PC-9 (cell line): ENCODE measurements around the gene POMT1. TPM values are rescaled to one million over a fixed set of nuclear protein-coding genes. Genes with fewer than 3 reads are reported as not detected.

Experiments used
- BruUV-seq: library from RNA; stranded (reverse); fragments of 400-500 nt; replicated peaks from 2 replicates; lab custom pipeline; 2021; lab: Mats Ljungman, UMichigan
- CTCF ChIA-PET: fragments of 300-600 bp; sonication (Branson Sonifier 250); formaldehyde crosslinking; loops from one replicate; lab custom pipeline; 2022; ENCODE audit warnings: antibody characterized with exemption; lab: Charles Lee
- POLR2A ChIA-PET: fragments of 300-600 bp; sonication (Branson Sonifier 250); formaldehyde crosslinking; loops from one replicate; lab custom pipeline; 2022; ENCODE audit warnings: antibody characterized with exemption; ENCODE audit not compliant: unreplicated experiment; lab: Charles Lee
- DNase-seq, 2 experiments: peaks; one replicate each; pipeline versions ENCODE4 v3.0.0 to v3.0.0-alpha.2; 2015 to 2022; ENCODE audit warnings: mixed read lengths in 1 of 2
- H2AFZ ChIP-seq: fragments of 200-600 bp; sonication (generic); 2 replicates; pipeline ENCODE4 v1.8.1; 2017; ENCODE audit warnings: antibody characterized with exemption
- H3F3A ChIP-seq: fragments of 200-600 bp; sonication (generic); 2 replicates; pipeline ENCODE4 v1.8.1; 2017; ENCODE audit warnings: antibody characterized with exemption, mild to moderate bottlenecking, low read depth; ENCODE audit not compliant: insufficient read depth
- H3K27ac ChIP-seq: fragments of 200-600 bp; sonication (generic); 2 replicates; pipeline ENCODE4 v1.6.1; 2016; ENCODE audit warnings: mixed run types
- H3K27me3 ChIP-seq: fragments of 200-600 bp; sonication (generic); 2 replicates; pipeline ENCODE4 v1.6.1; 2016; ENCODE audit warnings: low read depth, mixed run types; ENCODE audit not compliant: insufficient read depth
- H3K36me3 ChIP-seq: fragments of 200-600 bp; sonication (generic); 2 replicates; pipeline ENCODE4 v1.6.1; 2016; ENCODE audit warnings: low read depth, mixed run types
- H3K4me1 ChIP-seq: fragments of 200-600 bp; sonication (generic); replicated peaks from 2 replicates; pipeline ENCODE4 v1.6.1; 2016; ENCODE audit warnings: mixed run types; ENCODE audit not compliant: insufficient read depth
- H3K4me2 ChIP-seq: fragments of 200-600 bp; sonication (generic); 2 replicates; pipeline ENCODE4 v1.6.1; 2017; ENCODE audit warnings: mixed run types
- H3K4me3 ChIP-seq: fragments of 200-600 bp; sonication (generic); 2 replicates; pipeline ENCODE4 v1.6.1; 2016; ENCODE audit warnings: mixed run types
- H3K79me2 ChIP-seq: fragments of 200-600 bp; sonication (generic); 2 replicates; pipeline ENCODE4 v1.6.1; 2017; ENCODE audit warnings: low read depth, mixed run types
- H3K9me2 ChIP-seq: fragments of 200-600 bp; sonication (generic); 2 replicates; pipeline ENCODE4 v1.8.1; 2017; ENCODE audit warnings: mild to moderate bottlenecking; ENCODE audit not compliant: insufficient read depth
- H3K9me3 ChIP-seq: fragments of 200-600 bp; sonication (generic); 2 replicates; pipeline ENCODE4 v1.8.1; 2016; ENCODE audit warnings: low read depth; ENCODE audit not compliant: insufficient read depth
- H4K20me1 ChIP-seq: fragments of 200-600 bp; sonication (generic); 2 replicates; pipeline ENCODE4 v1.8.1; 2017; ENCODE audit not compliant: insufficient read depth
- EZH2 ChIP-seq: fragments of 200-600 bp; sonication (generic); IDR thresholded peaks from 2 replicates; pipeline ENCODE4 v1.8.0; 2017; ENCODE audit warnings: antibody characterized with exemption, low read depth
- intact Hi-C: fragments of 100-400 bp; cut with micrococcal nuclease; formaldehyde crosslinking; loops from one replicate; pipeline ENCODE4 v1.10.0; 2022; ENCODE audit not compliant: unreplicated experiment
- total RNA-seq: library from RNA; stranded (reverse); gene quantifications from 2 replicates; pipeline ENCODE4 v1.2.3, GENCODE V29; 2021
- TF ChIP-seq, protein P1 (sequence below): fragments of 200-600 bp; sonication (generic); conservative IDR thresholded peaks from 2 replicates; pipeline ENCODE4 v1.6.1; 2017; ENCODE audit warnings: mixed run types, antibody characterized with exemption, mild to moderate bottlenecking, moderate library complexity

The POMT1 gene
- total RNA-seq, 1 experiment from 2014 or later: 35.3 TPM

DNA sequence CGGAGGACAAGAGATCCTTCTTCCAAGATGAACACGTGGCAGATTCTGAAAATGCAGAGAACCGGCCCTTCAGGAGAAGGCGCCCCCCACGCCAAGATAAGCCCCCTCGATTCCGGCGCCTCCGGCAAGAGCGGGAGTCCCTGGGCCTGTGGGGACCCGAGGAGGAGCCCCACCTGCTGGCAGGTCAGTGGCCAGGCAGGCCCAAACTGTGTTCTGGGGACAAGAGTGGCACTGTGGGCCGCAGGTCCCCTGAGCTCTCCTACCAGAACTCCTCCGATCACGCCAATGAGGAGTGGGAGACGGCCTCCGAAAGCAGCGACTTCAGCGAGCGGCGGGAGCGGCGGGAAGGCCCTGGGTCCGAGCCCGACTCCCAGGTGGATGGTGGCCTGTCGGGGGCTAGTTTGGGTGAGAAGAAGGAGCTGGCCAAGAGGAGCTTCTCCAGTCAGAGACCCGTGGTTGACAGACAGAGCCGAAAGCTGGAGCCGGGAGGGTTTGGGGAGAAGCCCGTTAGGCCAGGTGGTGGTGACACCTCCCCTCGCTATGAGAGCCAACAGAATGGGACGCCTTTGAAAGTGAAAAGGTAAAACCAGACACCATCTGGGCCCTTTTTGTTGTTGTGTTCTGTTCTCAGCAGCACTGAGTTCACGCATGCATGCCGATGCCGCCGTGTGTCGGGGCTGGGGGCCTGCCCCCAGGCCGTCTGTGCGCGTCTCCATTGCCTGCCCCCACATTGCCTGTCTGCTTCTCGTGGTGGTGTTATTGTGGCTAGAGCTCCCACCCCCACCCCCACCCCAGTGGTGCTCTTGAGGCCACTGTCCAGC, 26.6 kb upstream of the POMT1 start:
- Histone ChIP-seq H3K27me3 (no peaks in the 10 kb centered on the region), H3K27ac (no peak overlapping the region), H4K20me1 (peaks cover 67% of the 10 kb centered on the region), H2AFZ (no peak overlapping the region), H3K9me2 (no peaks in the 10 kb centered on the region), H3K79me2 (peaks cover 23% of the 10 kb centered on the region; the same call in 1 of the 2 replicates), H3K4me3 (no peak overlapping the region), H3F3A (peaks cover 16% of the 10 kb centered on the region), H3K9me3 (no peaks in the 10 kb centered on the region), H3K4me2 (no peak overlapping the region), H3K36me3 (peaks cover 24% of the 10 kb centered on the region), H3K4me1 (no peaks in the 10 kb centered on the region)
- ChIA-PET POLR2A (no interaction called here), CTCF (no interaction called here)
- intact Hi-C loops: no loop called here
- BruUV-seq: no TSS peak
- no peak for DNase-seq
- TF ChIP-seq EZH2: no peak
- TF ChIP-seq, protein P1, sequence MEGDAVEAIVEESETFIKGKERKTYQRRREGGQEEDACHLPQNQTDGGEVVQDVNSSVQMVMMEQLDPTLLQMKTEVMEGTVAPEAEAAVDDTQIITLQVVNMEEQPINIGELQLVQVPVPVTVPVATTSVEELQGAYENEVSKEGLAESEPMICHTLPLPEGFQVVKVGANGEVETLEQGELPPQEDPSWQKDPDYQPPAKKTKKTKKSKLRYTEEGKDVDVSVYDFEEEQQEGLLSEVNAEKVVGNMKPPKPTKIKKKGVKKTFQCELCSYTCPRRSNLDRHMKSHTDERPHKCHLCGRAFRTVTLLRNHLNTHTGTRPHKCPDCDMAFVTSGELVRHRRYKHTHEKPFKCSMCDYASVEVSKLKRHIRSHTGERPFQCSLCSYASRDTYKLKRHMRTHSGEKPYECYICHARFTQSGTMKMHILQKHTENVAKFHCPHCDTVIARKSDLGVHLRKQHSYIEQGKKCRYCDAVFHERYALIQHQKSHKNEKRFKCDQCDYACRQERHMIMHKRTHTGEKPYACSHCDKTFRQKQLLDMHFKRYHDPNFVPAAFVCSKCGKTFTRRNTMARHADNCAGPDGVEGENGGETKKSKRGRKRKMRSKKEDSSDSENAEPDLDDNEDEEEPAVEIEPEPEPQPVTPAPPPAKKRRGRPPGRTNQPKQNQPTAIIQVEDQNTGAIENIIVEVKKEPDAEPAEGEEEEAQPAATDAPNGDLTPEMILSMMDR: no peak; the same call in none of the 2 replicates

DNA sequence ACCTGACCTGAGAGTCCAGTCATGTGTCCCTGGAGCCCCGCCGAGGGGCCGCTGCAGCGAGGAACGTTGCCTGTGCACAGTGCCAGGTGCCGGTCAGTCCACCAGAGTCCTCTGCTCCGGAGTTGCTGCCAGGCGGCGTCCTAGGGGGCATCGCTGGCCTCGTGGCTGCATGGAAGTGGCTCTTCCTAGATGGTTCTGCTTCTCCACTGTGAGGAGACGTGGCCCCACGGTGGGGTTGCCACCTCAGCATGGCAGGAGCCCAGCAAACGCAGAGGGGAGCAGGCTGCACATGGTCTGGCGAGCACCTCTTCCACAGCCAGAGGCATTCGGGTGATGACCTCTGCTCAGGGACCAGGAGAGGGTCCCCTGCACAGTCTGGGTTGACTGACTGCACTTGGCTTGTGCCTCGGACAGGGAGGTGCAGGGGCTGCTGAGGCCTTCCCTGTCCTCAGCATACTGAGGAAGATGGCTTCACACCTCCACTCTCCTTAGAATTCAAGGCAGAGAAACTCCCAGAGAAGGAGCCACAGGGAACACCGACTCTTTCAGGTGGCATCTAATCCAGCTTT, 25.9 kb upstream of the POMT1 start:
- H3K79me2 ChIP-seq: peaks cover 19% of the 10 kb centered on the region; the same call in 1 of the 2 replicates
- intact Hi-C loops: no loop called here
- H4K20me1 ChIP-seq: peaks cover 63% of the 10 kb centered on the region

DNA sequence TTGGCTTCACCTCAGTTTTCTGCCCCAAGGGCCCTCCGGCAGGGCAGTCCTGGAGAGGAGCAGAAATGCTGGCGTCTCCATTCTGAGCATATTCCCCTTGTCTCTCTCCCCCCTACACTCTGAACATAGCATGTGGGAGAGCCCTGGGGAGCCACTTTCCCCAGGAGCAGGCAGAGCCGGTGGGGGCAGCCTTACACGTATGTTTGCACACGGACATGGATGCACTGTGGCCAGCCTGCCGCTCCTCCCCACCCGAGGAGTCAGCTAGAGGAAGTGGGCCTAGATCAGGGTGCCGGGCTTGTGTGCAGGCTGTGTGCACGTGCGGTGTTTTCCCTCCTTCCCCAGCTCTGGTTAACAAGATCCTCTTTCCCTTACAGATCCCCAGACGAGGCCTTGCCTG, 25.4 kb upstream of the POMT1 start:
- no TSS peak for BruUV-seq
- Histone ChIP-seq H3K27me3 (no peaks in the 10 kb centered on the region), H3K9me3 (no peaks in the 10 kb centered on the region), H3K4me3 (no peak overlapping the region), H4K20me1 (peaks cover 65% of the 10 kb centered on the region), H2AFZ (no peak overlapping the region), H3F3A (peaks cover 22% of the 10 kb centered on the region), H3K9me2 (no peaks in the 10 kb centered on the region), H3K4me2 (no peak overlapping the region), H3K36me3 (peaks cover 15% of the 10 kb centered on the region), H3K79me2 (peaks cover 16% of the 10 kb centered on the region; the same call in 1 of the 2 replicates), H3K4me1 (no peaks in the 10 kb centered on the region), H3K27ac (no peak overlapping the region)
- intact Hi-C loops: no loop called here
- no peak for DNase-seq
- CTCF ChIA-PET: no interaction called here
- TF ChIP-seq EZH2: no peak
- TF ChIP-seq, protein P1: no peak
- POLR2A ChIA-PET: no interaction called here

More for the DNA sequence above, 25.9 kb upstream of the POMT1 start:
- H3K9me3 ChIP-seq: no peaks in the 10 kb centered on the region
- peaks cover 18% of the 10 kb centered on the region for H3K36me3 ChIP-seq
- no TSS peak for BruUV-seq
- DNase-seq: no peak
- ChIA-PET CTCF (no interaction called here), POLR2A (no interaction called here)
- H3K27ac ChIP-seq: no peak overlapping the region
- H3K4me1 ChIP-seq: no peaks in the 10 kb centered on the region
- peaks cover 19% of the 10 kb centered on the region for H3F3A ChIP-seq
- H3K9me2 ChIP-seq: no peaks in the 10 kb centered on the region
- TF ChIP-seq, protein P1: no peak
- TF ChIP-seq EZH2: no peak
- no peak overlapping the region for H3K4me3 ChIP-seq
- no peak overlapping the region for H2AFZ ChIP-seq
- H3K4me2 ChIP-seq: no peak overlapping the region
- H3K27me3 ChIP-seq: no peaks in the 10 kb centered on the region
